ENCODE results near the gene RPP14. TPM values are rescaled to one million over a fixed set of nuclear protein-coding genes. Genes with fewer than 3 reads are reported as not detected.
A peak's percentile ranks its signal among the peaks of the same experiment; 100 is the strongest.

Gene RPP14
- total and polyA plus RNA-seq, 2 of the 4 experiments (the other 2 are of a cell fraction): 6.6 to 7.8 TPM

DNA sequence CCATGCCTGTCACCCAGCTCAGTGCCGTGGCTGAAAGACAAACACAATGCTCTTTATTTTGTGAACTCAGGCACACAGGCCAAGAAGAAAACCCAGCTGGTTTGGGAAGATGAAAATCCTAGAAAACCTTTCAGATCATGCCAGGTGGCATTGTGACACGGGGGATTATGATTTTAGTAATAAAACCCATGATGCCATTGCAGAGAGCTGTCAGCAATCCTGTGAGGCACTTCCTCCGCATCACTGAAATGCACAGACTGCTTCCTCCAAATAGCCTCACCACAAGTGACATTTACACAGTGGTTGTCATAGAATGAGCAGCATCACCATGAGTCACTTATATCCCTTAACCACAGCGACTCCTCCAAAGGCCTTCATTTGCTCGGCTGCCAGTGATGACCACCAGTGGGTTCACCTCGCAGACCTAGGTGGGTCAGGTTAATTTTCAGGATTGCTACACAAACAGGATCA is 45.7 kb upstream of the RPP14 start:
- Histone ChIP-seq H3K18ac (ENCODE audit: low read depth, low read length) (no peak overlapping the region), H3K56ac (ENCODE audit: extremely low read depth, insufficient read depth, low read length) (no peak overlapping the region), H4K91ac (ENCODE audit: insufficient read depth, low read depth, low read length) (no peak overlapping the region), H3K9me3 (ENCODE audit: control insufficient read depth, insufficient read depth, low read length) (no peaks in the 10 kb centered on the region), H3K27ac (ENCODE audit: insufficient read depth, low read length) (no peak overlapping the region), H3K4me3 (ENCODE audit: insufficient read depth, low read depth, low read length) (no peak overlapping the region), H2BK5ac (ENCODE audit: low read depth, low read length, poor library complexity, severe bottlenecking) (peak overlapping the region; percentile 21), H3K23ac (ENCODE audit: low read depth, low read length) (no peak overlapping the region), H2BK15ac (ENCODE audit: low read depth, low read length) (no peak overlapping the region), H3K4me1 (ENCODE audit: control insufficient read depth, insufficient read depth, low read length) (peaks cover 9% of the 10 kb centered on the region), H2AFZ (replicated peaks; ENCODE audit: low read length, poor library complexity) (peak overlapping the region; percentile 10), H2AK9ac (replicated peaks; ENCODE audit: low read depth, low read length, poor library complexity) (no peak overlapping the region), H4K20me1 (ENCODE audit: insufficient read depth, low read length) (peaks cover 5% of the 10 kb centered on the region; the same call in 1 of the 2 replicates), H2BK20ac (ENCODE audit: low read depth, low read length) (no peak overlapping the region), H2AK5ac (ENCODE audit: low read depth, low read length) (peak overlapping the region; percentile 27; the same call in 1 of the 2 replicates), H3K9ac (ENCODE audit: low read depth, low read length) (no peak overlapping the region), H3K27me3 (ENCODE audit: control insufficient read depth, insufficient read depth, low read length) (no peaks in the 10 kb centered on the region), H3K4ac (ENCODE audit: low read depth, low read length) (0 out of 2 replicates have a peak overlapping the region, but pooled peaks have one; percentile 1), H4K8ac (ENCODE audit: low read depth in 2 of 2, low read length in 2 of 2) (no peak overlapping the region; a peak in 1 of 4 replicates), H4K5ac (ENCODE audit: low read depth, low read length) (no peak overlapping the region), H3K36me3 (ENCODE audit: control insufficient read depth, insufficient read depth, low read length) (peaks cover 7% of the 10 kb centered on the region), H3K14ac (replicated peaks; ENCODE audit: low read depth, low read length) (no peak overlapping the region), H3K79me1 (ENCODE audit: low read depth in 1 of 2, low read length in 2 of 2) (no peaks in the 10 kb centered on the region), H3K4me2 (ENCODE audit: low read depth, low read length) (no peak overlapping the region; the same call in 1 of the 2 replicates), H2BK120ac (ENCODE audit: low read depth, low read length) (no peak overlapping the region), H3K9me1 (ENCODE audit: insufficient read depth, low read length) (peaks cover 6% of the 10 kb centered on the region)
- BruUV-seq (replicated peaks): no TSS peak
- ChIA-PET CTCF (no interaction called here), POLR2A (ENCODE audit: unreplicated experiment) (interaction anchor here (0.5 to 0.6 kb wide), 2 partner anchors 37 to 981 kb away, joined by 4 to 6 read pairs; no protein-coding TSS in a partner anchor)
- dilution Hi-C loops (cut with HindIII; ENCODE audit: low sequenced_read_pairs, unreplicated experiment): no loop called here
- intact Hi-C loops (cut with micrococcal nuclease): no loop called here
- DNase-seq (peak; percentile 93), ATAC-seq (ENCODE audit: low read depth) (peak; percentile 87)
- WGBS, 2 experiments (ENCODE audit: extremely low coverage in 2 of 2, insufficient read length in 1 of 2): 17% methylated on average over 3 of the region's 6 CpGs; no CpG with 5 or more reads in 1 of the 2 experiments
- peak; percentile 52 for TF ChIP-seq RCOR1 (IDR thresholded peaks at IDR 0.05; ENCODE audit: insufficient replicate concordance, low read length)
- 0 out of 2 replicates have a peak, but pooled peaks have one; percentile 4 for TF ChIP-seq CEBPB (IDR thresholded peaks at IDR 0.05; ENCODE audit: low read depth, low read length)
- no peak for TF ChIP-seq MXI1 (IDR thresholded peaks at IDR 0.05; ENCODE audit: borderline replicate concordance, low read depth, low read length)
- TF ChIP-seq POLR2A (IDR thresholded peaks at IDR 0.05; ENCODE audit: low read depth, low read length): no peak
- TF ChIP-seq FOS (IDR thresholded peaks at IDR 0.05; ENCODE audit: low read depth, low read length): peak; percentile 71
- TF ChIP-seq NFE2L2 (IDR thresholded peaks at IDR 0.05; ENCODE audit: low read depth, low read length): peak; percentile 36; the same call in 1 of the 2 replicates
- 0 out of 2 replicates have a peak, but pooled peaks have one; percentile 8 for TF ChIP-seq BHLHE40 (IDR thresholded peaks at IDR 0.05; ENCODE audit: low read depth, low read length)
- TF ChIP-seq RFX5 (IDR thresholded peaks at IDR 0.05; ENCODE audit: low read depth, low read length): no peak
- no peak for TF ChIP-seq MAZ (IDR thresholded peaks at IDR 0.05; ENCODE audit: borderline replicate concordance, low read depth, low read length)
- in situ Hi-C loops (cut with MboI; ENCODE audit: low sequenced_read_pairs): no loop called here
